Activated CD4-positive, alpha-beta T cell treated with anti-CD3 and anti-CD28 coated beads, Interleukin-2, amount 50 U/mL, for 48 hours (primary cell): ENCODE data around the gene PRF1.
A peak's percentile ranks its signal among the peaks of the same experiment; 100 is the strongest.
"Not testable (repeated sequence)": the region's sequence is repeated elsewhere in the genome, so short reads cannot be mapped to it uniquely, and the experiment has no call there.

Experiments used
- DNase-seq, 2 experiments: peaks; one replicate each; pipeline ENCODE4 v3.0.0-alpha.2; 2020

Gene PRF1

DNA sequence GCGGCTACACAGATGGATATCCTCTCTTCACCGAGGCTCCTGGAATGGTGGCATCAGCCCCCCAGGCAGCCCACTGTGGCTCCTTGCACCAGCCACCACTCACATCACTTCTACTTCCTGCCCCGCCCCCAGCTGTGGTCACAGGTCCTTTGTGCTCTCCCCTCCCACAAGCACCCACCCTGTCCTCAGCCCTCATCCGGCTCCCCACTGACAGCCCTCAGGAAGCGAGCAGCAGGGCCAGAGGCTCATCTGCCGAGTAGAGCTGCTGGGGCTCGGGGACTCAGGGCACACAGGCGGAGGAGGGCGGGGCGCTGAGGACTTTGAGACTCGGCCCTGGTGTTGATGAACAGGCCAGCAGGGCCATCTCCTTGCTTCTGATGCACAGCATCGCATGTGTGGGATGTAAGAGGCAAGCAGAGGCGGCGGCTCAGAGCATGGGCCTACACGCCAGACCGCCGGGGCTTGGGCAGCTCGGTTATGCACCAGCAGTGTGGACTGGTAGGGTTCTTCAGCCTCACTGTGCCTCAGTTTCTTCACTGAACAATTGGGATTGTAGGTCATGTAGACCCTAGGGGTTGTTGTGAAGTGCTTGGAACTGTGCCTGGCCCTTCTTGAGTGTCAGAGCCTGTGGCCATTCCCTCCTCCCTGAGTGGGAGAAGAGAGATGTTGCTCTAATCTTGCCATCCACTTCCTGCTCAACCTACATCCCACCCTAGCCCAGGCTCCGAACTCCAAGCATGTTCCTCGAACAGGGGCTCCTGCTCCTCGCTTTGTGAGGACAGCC lies at the start of gene PRF1:
Gene PRF1 (minus strand): TSS at position 77 of the 784 bp plus-strand sequence. CDS start 1,839 bp downstream, outside the sequence.
- DNase-seq, result peak; percentile 74 to 79

DNA sequence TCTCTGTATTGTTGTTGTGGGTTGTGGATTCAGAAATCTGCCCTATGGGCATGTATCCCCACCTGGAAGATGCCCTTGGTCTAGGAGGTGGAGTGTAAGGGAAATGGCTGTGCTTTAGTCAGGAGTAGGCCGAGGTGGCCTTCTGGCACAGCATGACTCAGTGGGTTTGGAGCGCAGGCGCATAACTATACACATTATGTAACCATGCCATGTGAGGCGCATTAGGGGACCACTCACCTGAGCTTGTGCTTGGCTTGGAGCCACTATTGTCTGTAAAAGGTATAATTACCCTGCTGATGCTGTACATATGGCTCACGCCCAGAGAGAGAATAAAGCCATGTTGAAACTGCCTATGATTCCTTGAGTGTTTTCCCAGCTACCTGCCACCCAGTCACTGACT lies 49.1 kb upstream of the PRF1 start:
- no peak for DNase-seq

DNA sequence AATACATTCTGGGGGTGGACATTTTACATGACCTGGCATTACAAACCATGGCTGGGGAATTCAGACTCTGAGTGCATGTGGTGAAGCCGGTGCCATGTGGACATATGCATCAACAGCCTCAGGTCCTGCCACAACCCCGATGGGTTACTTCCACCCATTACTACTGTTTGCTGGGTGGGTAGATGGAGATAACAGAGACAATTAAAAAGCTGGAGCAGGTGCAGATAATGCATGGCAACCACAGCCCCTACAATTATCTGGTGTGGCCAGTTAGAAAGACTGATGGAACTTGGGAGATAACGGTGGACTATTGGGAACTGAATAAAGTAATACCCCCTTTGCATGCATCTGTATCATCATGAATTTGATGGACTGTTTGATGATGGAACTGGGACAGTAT lies 48.2 kb upstream of the PRF1 start:
- DNase-seq, result no peak

DNA sequence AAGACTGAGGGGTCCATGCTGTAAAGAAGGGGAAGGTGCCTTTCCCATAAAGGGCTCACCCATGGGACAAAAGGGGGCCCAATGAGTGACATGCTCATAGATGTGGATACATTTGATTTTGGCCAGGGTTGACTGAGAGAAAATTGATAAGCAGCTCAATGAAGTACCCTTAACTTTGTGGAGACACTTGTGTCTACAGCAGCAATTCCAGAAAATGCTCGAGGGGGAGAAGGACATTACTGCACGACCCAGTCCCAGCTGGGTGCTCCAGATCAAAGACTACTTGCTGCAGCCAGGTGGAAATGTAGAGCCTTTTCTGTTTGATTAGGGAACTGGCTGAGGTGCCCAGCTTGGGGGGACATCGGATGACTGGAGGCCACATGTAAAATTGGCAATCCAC lies 47.6 kb upstream of the PRF1 start:
- no peak for DNase-seq

DNA sequence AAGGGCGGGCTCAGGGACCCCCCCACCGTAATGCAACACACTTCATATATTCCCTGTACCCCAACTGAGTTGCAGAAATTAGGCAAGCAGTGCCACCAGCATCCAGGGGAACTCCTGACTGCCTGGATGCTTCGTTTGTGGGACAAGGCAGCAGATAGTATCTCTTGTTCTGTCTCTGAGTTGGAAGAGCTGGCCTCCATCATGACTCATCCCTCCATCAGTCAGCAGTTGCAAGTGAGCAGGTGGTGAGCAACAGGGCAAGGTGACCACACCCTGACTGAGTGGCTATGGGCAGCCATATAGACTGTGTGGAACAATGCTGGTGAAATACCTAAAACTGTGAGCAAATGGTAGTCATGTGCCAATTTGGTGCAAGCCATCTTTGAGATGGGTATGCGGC lies 47.0 kb upstream of the PRF1 start:
- DNase-seq, result peak in 1 of 2 experiments; percentile 11

DNA sequence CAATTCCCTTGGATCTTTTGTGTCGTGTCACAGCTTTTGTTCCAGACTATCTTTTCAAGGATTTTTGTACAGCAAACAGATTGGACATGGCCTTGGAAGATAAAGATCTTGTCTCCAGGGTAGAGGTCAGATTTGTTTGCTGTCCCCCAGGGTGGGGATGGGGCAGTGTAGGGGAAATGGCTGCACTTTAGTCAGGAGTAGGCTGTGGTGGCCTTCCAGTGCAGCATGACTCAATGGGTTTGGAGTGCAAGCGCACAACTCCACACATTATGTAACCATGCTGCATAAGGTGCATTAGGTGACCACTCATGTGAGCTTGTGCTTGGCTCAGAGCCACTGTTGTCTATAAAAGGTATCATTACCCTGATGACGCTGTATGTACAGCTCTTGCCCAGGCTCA lies 45.9 kb upstream of the PRF1 start:
- no peak for DNase-seq

DNA sequence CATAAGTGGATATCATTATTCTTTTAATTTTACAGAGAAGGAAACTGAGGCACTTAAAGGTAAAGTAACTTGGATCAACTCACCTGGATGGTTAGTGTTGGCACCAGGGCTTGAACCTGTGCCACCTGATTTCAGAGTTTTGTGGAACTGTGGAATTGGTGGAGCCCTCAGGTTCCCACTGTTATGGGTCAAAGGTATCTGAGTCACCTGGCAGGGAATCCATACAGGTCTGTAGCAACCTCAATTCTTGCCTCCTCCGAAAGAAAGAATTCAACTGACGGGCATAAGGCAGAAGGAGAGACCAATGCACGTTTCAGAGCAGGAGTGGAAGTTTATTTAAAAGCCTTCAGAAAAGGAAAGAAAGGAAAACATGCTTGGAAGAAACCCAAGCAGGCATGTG lies 44.5 kb upstream of the PRF1 start:
- no peak for DNase-seq

DNA sequence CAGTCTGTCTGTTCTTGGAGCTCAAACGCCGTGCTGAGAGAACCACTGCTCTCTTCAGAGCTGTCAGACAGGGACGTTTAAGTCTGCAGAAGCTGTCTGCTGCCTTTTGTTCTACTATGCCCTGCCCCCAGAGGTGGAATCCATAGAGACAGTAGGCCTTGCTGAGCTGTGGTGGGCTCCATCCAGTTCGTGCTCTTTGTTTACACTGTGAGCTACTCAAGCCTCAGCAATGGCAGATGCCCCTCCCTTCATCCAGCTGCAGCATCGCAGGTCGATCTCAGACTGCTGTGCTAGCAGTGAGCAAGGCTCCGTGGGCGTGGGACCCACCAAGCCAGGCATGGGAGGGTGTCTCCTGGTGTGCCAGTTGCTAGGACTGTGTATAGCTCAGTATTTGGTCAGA lies 42.4 kb upstream of the PRF1 start:
- not testable (repeated sequence) for DNase-seq

DNA sequence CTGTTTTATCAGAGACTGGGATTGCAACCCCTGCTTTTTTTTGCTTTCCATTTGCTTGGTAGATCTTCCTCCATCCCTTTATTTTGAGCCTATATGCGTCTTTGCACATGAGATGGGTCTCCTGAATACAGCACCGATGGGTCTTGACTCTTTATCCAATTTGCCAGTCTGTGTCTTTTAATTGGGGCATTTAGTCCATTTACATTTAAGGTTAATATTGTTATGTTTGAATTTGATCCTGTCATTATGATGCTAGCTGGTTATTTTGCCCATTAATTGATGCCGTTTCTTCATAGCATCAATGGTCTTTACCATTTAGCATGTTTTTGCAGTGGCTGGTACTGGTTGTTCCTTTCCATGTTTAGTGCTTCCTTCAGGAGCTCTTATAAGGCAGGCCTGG lies 40.7 kb upstream of the PRF1 start:
- not testable (repeated sequence) for DNase-seq

DNA sequence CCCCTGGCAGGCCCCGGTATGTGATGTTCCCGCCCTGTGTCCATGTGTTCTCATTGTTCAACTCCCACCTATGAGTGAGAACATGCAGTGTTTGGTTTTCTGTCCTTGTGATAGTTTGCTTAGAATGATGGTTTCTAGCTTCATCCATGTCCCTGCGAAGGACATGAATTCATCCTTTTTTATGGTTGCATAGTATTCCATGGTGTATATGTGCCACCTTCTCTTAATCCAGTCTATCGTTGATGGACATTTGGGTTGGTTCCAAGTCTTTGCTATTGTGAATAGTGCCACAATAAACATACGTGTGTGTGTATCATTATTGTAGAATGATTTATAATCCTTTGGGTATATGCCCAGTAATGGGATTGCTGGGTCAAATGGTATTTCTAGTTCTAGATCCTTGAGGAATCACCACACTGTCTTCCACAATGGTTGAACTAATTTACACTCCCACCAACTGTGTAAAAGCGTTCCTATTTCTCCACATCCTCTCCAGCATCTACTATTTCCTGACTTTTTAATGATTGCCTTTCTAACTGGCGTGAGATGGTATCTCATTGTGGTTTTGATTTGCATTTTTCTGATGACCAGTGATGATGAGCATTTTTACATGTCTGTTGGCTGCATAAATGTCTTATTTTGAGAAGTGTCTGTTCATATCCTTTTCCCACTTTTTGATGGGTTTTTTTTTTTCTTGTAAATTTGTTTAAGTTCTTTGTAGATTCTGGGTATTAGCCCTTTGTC lies 37.3 kb upstream of the PRF1 start:
- not testable (repeated sequence) for DNase-seq

DNA sequence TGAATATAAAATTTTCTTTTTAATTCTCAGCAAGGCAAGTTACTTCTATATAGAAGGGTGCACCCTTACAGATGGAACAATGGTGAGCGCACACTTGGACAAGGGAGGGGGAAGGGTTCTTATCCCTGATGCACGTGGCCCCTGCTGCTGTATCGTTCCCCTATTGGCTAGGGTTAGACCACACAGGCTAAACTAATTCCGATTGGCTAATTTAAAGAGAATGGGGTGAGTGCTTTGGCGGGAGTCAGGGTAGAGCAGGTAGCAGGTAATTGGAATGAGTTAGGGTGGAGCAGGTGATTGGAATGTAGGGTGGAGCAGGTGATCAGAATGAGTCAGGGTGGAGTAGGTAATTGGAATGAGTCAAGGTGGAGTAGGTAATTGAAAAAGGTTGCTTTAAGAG lies 32.0 kb upstream of the PRF1 start:
- DNase-seq, result not testable (repeated sequence)

DNA sequence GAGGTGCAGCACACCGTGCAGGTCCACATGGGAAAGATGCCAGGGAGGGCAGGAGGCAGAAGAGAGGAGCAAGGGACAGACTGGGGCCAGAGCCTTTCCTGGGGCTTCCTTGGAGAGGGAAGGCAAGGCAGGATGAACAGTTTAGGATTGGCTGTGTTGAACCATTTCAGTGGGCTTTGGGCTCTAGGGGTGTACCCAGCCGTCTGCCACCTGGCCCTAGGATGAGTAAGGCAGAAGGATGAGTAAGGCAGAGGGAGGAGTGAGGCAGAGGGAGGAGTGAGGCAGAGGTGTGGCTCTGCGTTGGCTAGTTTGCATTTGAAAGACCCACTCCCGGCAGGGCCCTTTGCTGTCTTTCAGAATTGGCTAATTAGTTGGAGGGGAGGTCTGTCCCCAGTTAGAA lies 31.5 kb upstream of the PRF1 start:
- DNase-seq, result no peak

DNA sequence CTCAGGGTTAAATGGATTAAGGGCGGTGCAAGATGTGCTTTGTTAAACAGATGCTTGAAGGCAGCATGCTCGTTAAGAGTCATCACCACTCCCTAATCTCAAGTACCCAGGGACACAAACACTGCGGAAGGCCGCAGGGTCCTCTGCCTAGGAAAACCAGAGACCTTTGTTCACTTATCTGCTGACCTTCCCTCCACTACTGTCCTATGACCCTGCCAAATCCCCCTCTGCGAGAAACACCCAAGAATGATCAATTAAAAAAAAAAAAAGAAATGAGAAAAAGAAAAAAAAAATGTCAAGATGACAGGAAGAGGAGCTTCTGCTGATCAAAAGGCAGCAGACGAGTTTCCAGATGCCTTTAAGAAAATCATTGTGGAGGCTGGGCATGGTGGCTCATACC lies 29.2 kb upstream of the PRF1 start:
- not testable (repeated sequence) for DNase-seq

DNA sequence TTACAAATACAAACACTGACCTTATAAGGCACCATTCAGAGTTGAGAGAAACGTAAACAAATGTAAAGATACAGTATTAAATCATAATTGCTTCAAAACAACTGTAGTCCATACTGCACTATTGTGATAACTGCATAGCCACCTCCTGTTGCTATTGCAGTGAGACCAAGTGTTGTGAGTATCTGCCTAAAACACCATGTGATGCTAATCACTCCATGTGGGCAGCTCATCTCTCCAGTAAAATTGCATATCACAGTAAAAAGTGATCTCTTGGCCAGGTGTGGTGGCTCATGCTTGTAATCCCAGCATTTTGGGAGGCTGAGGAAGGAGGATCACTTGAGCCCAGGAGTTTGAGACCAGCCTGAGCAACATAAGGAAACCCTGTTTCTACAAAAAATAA lies 26.8 kb upstream of the PRF1 start:
- DNase-seq, result no peak

DNA sequence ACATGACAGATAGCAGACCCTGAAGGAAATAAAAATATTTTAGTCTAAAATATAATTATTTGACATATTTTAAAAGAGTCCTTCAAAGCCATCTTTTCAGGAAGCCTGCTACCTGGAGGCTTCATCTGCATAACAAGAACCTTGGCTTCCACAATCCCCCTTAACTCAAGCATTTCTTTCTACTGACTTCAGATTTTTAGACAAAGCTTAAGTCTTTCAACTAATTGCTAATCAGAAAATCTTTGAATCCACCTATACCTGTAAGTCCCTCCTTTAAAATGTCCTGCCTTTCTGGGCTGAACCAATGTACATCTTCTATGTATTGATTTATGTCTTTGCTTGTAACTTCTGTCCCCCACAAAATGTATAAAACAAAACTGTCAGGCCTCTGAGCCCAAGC lies 23.5 kb upstream of the PRF1 start:
- DNase-seq, result no peak

DNA sequence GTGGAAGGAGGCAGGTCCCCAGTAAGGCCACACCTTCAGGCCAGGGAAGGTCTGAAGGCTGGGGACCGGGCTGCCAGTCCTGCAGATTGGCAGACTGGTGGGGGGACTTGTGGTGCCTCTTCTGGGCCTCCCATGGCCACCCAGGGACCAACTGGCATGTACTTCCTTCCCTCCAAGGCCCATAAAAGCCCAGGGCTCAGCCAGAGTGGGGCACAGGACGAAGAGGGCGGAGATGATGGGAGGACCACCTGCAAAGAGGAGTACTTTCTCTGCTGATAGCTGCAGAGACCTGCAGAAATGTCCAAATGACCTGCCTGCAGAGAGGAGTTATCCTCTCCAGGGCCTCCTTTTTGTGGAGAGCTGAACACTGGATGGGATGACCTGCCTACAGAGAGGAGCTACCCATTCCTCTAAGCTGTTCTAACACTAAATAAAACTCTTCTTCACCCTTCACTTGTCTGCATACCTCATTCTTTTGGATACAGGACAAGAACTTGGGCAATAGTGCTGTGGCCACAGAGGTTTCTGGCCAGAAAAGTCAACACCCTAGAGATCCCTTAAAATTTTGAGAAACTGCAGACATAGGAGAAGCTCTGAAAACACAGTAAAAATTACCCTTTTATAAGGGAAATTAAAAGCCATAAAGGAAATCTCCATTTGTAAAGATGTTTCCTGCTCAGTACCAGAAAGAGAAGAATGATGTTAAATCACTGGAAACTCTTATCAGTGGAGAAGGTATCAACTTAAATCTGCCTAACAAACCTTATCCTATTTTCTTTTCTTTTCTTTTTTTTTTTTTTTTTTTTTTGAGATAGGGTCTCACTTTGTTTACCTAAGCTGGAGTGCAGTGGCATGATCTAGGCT lies 20.7 kb upstream of the PRF1 start:
- DNase-seq, result no peak

DNA sequence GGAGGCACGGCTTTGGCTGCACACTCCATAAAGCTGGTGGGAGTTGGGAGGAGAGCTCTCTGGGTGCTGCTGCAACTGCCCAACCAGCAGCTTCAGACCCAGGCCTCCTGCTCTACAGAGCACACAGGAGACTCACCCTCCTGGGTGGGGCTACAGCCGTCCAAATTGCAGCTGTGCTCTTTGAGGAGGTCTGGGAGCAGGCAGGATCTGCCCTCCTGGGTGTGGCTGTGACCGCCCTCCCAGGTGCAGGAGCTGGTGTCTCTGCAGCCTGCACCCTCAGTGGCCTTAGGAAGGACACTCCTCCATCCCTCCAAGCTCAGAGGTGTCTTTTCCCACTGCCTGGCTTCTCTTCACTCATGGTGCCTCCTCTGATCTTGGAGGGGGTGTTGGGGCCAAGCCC lies 20.0 kb upstream of the PRF1 start:
- no peak for DNase-seq

DNA sequence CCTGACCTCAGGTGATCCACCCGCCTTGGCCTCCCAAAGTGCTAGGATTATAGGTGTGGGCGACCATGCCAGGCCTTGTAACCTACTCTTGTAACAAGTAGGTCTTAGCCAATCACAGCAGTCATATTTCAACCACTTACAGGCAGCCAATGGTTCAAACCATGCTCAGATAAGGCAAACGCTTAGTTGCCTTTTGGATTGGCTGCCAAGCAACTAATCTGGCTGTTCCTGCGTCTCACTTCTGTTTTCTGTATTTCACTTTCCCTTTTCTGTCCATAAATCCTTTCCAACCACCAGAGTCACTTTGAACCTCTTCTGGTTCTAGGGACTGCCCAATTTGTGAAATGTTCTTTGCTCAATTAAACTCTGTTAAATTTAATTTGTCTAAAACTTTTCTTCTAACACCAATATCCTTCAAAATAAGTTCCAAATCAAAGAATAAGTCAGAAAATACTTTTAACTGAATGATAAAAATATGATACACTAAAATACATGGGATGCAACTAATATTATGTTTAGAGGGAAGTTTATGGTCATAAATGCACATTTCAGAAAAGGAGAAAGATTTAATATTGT lies 19.1 kb upstream of the PRF1 start:
- DNase-seq, result no peak

DNA sequence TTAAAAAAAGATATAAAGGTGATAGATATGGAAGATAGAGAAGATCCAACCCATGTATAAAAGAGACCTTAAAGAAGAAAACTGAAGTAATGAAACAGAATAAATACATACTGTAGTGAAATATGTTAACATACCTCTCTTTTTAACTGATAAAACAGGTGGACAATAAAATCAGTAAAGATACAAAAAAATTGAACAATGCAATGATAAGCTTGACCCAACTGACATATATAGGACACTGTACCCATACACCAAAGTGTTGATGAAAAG lies 17.4 kb upstream of the PRF1 start:
- no peak for DNase-seq

DNA sequence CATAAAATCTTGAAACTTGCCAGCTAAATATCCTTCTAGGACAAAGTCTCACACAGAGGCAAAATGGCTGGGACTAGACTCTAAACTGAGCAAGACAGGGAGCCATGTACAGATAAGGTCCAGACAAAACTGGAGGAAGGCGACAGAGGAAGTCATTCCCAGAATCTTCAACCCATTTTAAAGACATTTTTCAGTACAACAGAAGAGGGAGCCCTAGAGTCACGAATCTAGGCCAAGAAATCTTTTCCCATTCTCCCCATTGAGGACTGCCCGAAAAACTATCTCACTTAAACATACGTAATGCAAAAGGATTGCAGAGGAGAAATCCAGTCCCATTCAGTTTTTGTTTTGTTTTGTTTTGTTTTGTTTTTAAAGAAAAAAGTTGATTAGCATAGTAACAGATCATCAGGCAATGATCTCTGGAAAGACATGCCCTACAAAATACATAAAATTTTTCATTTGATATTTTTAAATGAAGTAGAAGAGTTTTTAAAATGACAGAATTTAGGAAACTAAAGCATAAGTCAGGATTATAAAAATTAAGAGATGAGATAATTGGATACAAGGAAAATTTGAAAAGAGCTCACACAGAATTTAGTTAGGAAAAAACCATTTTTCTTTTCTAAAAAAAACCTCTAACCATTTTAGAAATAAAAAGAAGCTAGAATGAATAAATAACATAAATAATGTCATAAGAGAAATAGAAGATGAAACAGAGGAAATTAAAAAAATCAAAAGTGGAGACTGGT lies 16.9 kb upstream of the PRF1 start:
- DNase-seq, result no peak

DNA sequence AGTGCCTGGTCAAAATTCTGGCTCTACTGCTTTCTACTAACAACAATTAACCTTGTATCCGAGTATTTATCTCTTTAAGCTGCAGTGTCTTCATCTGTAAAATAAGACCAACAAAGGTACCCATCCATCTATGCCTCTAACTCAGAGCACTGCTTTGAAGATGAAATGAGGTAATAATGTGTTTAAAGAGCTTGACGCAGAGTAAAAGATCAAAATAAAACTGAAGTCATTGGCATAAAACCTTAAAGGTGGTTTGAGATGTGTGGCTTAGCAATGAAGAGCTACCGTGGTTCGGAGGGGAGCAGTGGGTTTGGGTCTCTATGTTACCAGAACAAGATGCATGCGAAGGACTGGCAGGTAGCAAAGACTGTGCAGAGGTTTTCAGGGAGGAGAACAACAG lies 16.1 kb upstream of the PRF1 start:
- DNase-seq, result no peak

DNA sequence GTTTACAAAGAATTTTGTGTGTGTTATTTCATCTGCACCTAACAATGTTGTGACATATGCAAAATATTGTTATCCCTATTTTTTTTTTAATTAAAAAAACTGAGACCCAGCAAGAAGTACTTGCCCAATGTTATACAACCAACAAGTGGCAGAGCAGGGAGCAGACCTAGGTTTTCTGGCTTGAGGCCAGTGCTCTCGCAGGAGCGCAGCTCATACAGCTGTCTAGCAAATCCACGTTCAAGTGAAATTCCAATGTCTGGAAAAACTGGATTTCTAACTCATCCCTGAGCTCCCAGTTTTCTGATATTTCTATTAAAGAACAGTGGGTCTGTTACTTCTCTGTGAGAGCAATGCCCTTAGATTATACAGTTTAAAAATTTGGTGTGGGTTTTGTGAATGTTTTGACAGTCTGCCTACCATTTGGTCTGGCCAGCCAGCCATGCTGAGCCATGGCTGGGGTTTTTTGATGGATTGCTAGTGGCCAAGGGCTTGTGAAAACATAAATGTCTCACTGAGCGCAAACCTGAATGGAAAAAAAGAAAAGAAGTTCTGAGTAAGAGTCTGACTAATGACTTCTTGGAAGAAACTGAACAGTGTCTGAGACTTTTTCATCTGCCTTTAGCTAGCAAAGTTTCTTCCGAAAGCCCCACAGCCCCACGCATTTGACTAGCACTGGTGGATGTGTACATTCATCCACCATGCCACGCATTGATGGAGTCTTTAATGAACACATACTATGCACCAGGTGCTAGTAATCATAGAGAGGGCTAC lies 15.4 kb upstream of the PRF1 start:
- peak; percentile 17 to 46 for DNase-seq
